ENCODE data around the gene TCEAL5. TPM values are rescaled to one million over a fixed set of nuclear protein-coding genes. Genes with fewer than 3 reads are reported as not detected.

Gene TCEAL5
- total RNA-seq, 1 experiment from 2014 or later: not detected

DNA sequence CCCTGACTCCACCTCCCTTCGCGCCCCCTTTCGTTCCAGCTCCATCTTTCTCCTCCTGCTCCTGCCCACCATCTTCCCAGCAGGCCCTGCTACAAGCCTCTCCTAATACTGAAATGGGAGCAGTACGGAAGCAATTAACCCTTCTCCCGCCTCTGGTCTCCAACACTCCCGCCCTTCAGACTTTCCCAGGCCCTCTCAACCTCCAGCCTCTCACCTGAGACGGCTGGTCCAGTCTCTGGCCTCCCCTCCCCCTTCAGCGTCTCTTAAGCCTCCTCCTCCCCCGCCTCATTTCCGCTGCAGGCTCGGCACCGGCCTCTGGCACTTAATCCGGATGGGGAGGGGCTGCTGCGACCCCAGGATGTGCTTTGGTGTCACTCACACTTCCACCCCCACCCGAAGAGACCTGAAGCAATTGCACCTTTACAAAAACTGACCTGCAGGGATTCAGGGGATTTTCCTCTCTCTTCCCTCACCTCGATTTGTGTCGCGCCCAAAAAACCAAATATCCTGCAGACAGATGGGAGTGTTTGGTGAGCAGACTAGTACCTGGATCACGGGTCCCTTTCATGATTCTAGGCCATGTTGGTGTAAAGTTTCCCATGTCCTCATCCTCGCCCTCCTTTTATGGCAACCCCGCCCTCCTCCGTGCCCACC is 22.3 kb downstream of the TCEAL5 start:
- no peaks in the 10 kb centered on the region for H3K36me3 ChIP-seq (ENCODE audit: low read depth)
- ChIA-PET CTCF (no interaction called here), POLR2A (ENCODE audit: unreplicated experiment) (no interaction called here)
- H3K27me3 ChIP-seq (ENCODE audit: insufficient read depth, low read depth): no peaks in the 10 kb centered on the region
- H2AFZ ChIP-seq: peak overlapping the region; percentile 97
- H3F3A ChIP-seq (ENCODE audit: insufficient read depth, low read depth): no peaks in the 10 kb centered on the region
- intact Hi-C loops (cut with micrococcal nuclease; ENCODE audit: unreplicated experiment): loop anchor here (2.0 kb wide), 1 partner anchor 57 kb away; the partner anchor contains the start of gene BEX2
- BruUV-seq (replicated peaks): no TSS peak
- H3K27ac ChIP-seq: no peak overlapping the region
- H3K9me3 ChIP-seq (ENCODE audit: insufficient read depth, low read depth): no peaks in the 10 kb centered on the region
- TF ChIP-seq EZH2 (IDR thresholded peaks at IDR 0.05; ENCODE audit: low read depth) (no peak), CTCF (conservative IDR thresholded peaks at IDR 0.05) (no peak)
- 0 out of 2 replicates have a peak, but pooled peaks cover 3% of the 10 kb centered on the region for H3K79me2 ChIP-seq (ENCODE audit: low read depth)
- no peaks in the 10 kb centered on the region for H3K4me1 ChIP-seq (replicated peaks; ENCODE audit: insufficient read depth)
- no peaks in the 10 kb centered on the region for H3K9me2 ChIP-seq (ENCODE audit: insufficient read depth)
- peak overlapping the region; percentile 76 for H3K4me3 ChIP-seq
- peak overlapping the region; percentile 93 for H3K4me2 ChIP-seq
- peak in 1 of 2 experiments; percentile 15 for DNase-seq
- H4K20me1 ChIP-seq (ENCODE audit: insufficient read depth): no peaks in the 10 kb centered on the region

DNA sequence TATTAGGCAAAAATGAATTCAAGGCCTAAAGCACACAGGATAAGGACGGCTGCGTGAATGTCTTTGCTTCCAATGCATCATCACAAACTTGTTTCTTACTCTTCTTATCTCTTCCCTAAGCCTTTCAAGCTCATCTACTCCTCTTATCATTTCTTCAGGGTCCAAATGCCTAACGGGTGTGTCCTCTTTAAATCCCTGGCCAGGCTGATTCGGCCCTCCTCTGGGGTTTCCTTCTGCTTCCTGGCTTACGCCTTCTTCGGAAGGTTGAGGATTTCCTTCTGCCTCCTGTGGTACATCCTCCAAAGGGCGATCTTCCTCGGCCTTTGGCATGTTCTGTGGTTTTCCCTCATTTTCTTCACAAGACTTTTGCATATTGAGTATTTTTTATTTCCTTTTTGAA is 22.9 kb downstream of the TCEAL5 start:
- TF ChIP-seq EZH2 (IDR thresholded peaks at IDR 0.05; ENCODE audit: low read depth) (no peak), CTCF (conservative IDR thresholded peaks at IDR 0.05) (no peak)

DNA sequence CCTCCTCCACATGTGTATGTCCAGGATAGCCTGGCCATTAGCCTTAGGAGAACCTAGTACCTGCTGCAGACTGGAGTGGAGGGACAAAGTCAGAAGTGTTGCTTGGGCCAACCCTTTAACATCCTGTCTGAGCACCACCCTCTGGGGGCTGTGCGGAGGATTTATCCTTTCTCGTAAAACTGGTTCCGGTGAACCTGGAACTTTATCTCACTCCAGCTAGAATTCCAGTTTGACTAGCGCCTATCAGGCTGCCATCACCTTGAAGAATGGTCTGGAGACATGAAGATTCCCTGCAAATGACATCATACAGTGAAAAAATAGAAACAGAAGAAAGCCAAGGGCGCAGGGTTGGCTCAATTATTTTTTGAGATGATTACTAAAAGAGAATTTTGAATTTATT is 25.6 kb downstream of the TCEAL5 start:
- no peaks in the 10 kb centered on the region for H3K36me3 ChIP-seq (ENCODE audit: low read depth)
- ChIA-PET POLR2A (ENCODE audit: unreplicated experiment) (no interaction called here), CTCF (no interaction called here)
- H3K4me1 ChIP-seq (replicated peaks; ENCODE audit: insufficient read depth): no peaks in the 10 kb centered on the region
- no peaks in the 10 kb centered on the region for H4K20me1 ChIP-seq (ENCODE audit: insufficient read depth)
- H3K9me2 ChIP-seq (ENCODE audit: insufficient read depth): no peaks in the 10 kb centered on the region
- H2AFZ ChIP-seq: no peak overlapping the region
- H3K27ac ChIP-seq: no peak overlapping the region
- H3K79me2 ChIP-seq (ENCODE audit: low read depth): 0 out of 2 replicates have a peak, but pooled peaks cover 3% of the 10 kb centered on the region
- TF ChIP-seq CTCF (conservative IDR thresholded peaks at IDR 0.05) (no peak), EZH2 (IDR thresholded peaks at IDR 0.05; ENCODE audit: low read depth) (no peak)
- no peaks in the 10 kb centered on the region for H3F3A ChIP-seq (ENCODE audit: insufficient read depth, low read depth)
- H3K4me2 ChIP-seq: no peak overlapping the region
- no peaks in the 10 kb centered on the region for H3K9me3 ChIP-seq (ENCODE audit: insufficient read depth, low read depth)
- H3K4me3 ChIP-seq: no peak overlapping the region
- H3K27me3 ChIP-seq (ENCODE audit: insufficient read depth, low read depth): no peaks in the 10 kb centered on the region
- intact Hi-C loops (cut with micrococcal nuclease; ENCODE audit: unreplicated experiment): no loop called here
- peak in 1 of 2 experiments; percentile 16 for DNase-seq
- no TSS peak for BruUV-seq (replicated peaks)

More for the DNA sequence above, 22.9 kb downstream of the TCEAL5 start:
- no peaks in the 10 kb centered on the region for H3K36me3 ChIP-seq (ENCODE audit: low read depth)
- intact Hi-C loops (cut with micrococcal nuclease; ENCODE audit: unreplicated experiment): loop anchor here (2.0 kb wide), 1 partner anchor 57 kb away; the partner anchor contains the start of gene BEX2
- no peak for DNase-seq
- H3K27ac ChIP-seq: no peak overlapping the region
- ChIA-PET CTCF (no interaction called here), POLR2A (ENCODE audit: unreplicated experiment) (no interaction called here)
- no peaks in the 10 kb centered on the region for H3K27me3 ChIP-seq (ENCODE audit: insufficient read depth, low read depth)
- H3K9me2 ChIP-seq (ENCODE audit: insufficient read depth): no peaks in the 10 kb centered on the region
- H3K4me3 ChIP-seq: no peak overlapping the region
- H3F3A ChIP-seq (ENCODE audit: insufficient read depth, low read depth): no peaks in the 10 kb centered on the region
- no peak overlapping the region for H2AFZ ChIP-seq
- H4K20me1 ChIP-seq (ENCODE audit: insufficient read depth): no peaks in the 10 kb centered on the region
- H3K79me2 ChIP-seq (ENCODE audit: low read depth): 0 out of 2 replicates have a peak, but pooled peaks cover 3% of the 10 kb centered on the region
- no peaks in the 10 kb centered on the region for H3K9me3 ChIP-seq (ENCODE audit: insufficient read depth, low read depth)
- H3K4me1 ChIP-seq (replicated peaks; ENCODE audit: insufficient read depth): no peaks in the 10 kb centered on the region
- BruUV-seq (replicated peaks): TSS peak; percentile 65
- peak overlapping the region; percentile 93; the same call in 1 of the 2 replicates for H3K4me2 ChIP-seq

Measured in PC-9 (cell line).